Measurements from ENCODE around the gene IL4.
"Not testable (repeated sequence)": the region's sequence is repeated elsewhere in the genome, so short reads cannot be mapped to it uniquely, and the experiment has no call there.

Gene IL4

GRCh38 chr5:132674671-132675506 lies 1.1 kb downstream of the IL4 start:
- peak; percentile 98 for DNase-seq

GRCh38 chr5:132675936-132676689 lies 2.3 kb downstream of the IL4 start:
- DNase-seq = no peak

- DNase-seq = peak; percentile 94
These were observed 3.4 kb downstream of the IL4 start for GRCh38 chr5:132677191-132677590.

GRCh38 chr5:132677682-132678400 lies 4.1 kb downstream of the IL4 start:
- DNase-seq = peak; percentile 53

GRCh38 chr5:132678735-132679134 lies 4.9 kb downstream of the IL4 start:
- DNase-seq = no peak

- no peak for DNase-seq
These were observed 5.4 kb downstream of the IL4 start for GRCh38 chr5:132679166-132679565.

GRCh38 chr5:132679717-132680380 lies 6.1 kb downstream of the IL4 start:
- DNase-seq = peak; percentile 57

- DNase-seq = no peak
These were observed 7.1 kb downstream of the IL4 start for GRCh38 chr5:132680780-132681475.

- no peak for DNase-seq
These were observed 7.7 kb downstream of the IL4 start for GRCh38 chr5:132681476-132681831.

- DNase-seq = no peak
These were observed 8.2 kb downstream of the IL4 start for GRCh38 chr5:132681983-132682382.

- DNase-seq = no peak
These were observed 10.7 kb downstream of the IL4 start for GRCh38 chr5:132684491-132684890.

GRCh38 chr5:132684922-132685720 lies 11.3 kb downstream of the IL4 start:
- DNase-seq = no peak

- DNase-seq = no peak
These were observed 12.4 kb downstream of the IL4 start for GRCh38 chr5:132686193-132686592.

- no peak for DNase-seq
These were observed 14.2 kb downstream of the IL4 start for GRCh38 chr5:132687995-132688394.

- DNase-seq = no peak
These were observed 14.9 kb downstream of the IL4 start for GRCh38 chr5:132688536-132689339.

GRCh38 chr5:132689513-132689912 lies 15.7 kb downstream of the IL4 start:
- no peak for DNase-seq

GRCh38 chr5:132690156-132690555 lies 16.4 kb downstream of the IL4 start:
- DNase-seq = no peak

- DNase-seq = not testable (repeated sequence)
These were observed 18.2 kb downstream of the IL4 start for GRCh38 chr5:132691755-132692631.

- DNase-seq = no peak
These were observed 18.8 kb downstream of the IL4 start for GRCh38 chr5:132692632-132692967.

Measured in fibroblast of skin of back (primary cell).